ENCODE data around the gene SPON1.
"Not testable (repeated sequence)": the region's sequence is repeated elsewhere in the genome, so short reads cannot be mapped to it uniquely, and the experiment has no call there.

The SPON1 gene

DNA sequence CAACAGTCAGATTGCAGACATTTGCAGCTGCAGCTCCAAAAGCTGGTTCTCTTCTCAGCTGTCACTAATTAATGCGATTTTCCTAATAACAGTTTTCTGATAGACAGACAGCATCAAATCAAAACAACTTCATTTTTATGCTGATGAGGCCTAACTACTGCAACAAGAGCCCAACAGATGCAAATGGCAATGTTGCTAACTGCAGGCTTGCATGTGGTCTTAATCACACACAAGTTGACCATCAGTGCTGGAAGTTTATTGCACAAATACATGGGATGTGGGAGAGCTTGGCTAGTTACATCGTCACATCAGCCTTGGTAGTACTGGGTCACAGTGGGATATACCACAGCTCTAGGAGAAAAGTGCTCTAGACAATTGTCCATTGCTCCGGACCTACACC, 99.2 kb downstream of the SPON1 start:
- DNase-seq = no peak
- in situ Hi-C loops (cut with HindIII; ENCODE audit: low pct_ligation_motif_present, low pct_unique_long_range_greater_than_20kb, low sequenced_read_pairs) = no loop called here

DNA sequence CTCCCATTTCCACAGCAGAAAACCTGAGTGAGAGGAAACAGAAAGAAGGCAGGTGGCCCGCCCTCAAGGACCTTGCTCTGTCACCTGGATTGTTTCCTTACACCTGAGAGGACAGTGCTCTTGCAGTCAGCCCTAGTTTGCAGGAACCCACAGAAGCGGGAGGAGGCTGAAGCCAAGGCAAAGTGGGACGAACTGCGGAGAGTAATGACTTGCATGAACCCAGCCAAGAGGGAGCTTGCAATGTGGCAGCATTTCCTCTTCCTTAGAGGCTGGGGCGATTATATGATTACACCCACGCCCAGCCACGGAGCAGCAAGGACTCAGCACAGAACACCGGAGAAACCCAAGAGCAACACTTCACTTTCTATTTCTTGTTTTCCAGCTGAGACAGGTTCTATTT, 102.6 kb downstream of the SPON1 start:
- in situ Hi-C loops (cut with HindIII; ENCODE audit: low pct_ligation_motif_present, low pct_unique_long_range_greater_than_20kb, low sequenced_read_pairs) = no loop called here
- no peak for DNase-seq

DNA sequence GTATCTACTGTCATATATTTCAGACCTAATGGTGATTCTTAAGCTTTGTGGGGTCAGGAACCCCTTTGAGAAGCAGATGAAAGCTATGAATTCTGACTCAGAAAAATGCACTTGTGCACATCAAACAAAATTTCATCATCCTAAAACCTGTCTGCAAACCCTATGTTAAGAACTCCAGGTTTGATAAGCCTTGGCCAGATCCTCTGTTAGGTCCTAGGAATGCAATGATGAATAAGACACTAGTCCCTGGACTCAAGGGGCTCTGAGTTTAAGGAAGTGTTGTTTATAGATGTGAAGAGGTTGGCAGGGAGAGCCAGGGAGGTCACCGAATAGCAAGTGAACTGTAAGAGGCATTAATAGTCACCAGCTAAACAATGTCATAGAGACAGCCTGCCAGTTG, 103.2 kb downstream of the SPON1 start:
- no peak for DNase-seq
- in situ Hi-C loops (cut with HindIII; ENCODE audit: low pct_ligation_motif_present, low pct_unique_long_range_greater_than_20kb, low sequenced_read_pairs) = no loop called here

DNA sequence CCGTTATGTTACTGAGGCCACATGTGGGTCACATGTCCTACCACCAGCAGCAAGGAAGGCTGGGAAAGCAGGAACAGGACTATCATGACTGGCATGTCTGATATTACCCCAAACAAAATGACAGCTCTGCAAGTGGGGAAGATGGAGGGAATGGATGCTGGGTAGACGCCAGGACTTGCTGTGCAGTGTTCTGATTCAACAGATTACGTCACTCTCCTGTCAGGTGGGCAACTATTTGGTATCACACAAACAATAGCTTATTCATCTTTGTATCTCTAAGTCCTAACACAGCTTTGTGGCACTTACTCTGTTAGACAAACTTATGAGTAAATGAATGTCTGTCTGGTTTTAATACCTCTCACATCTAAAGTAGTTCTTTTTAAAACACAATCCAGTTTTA, 105.2 kb downstream of the SPON1 start:
- no peak for DNase-seq
- in situ Hi-C loops (cut with HindIII; ENCODE audit: low pct_ligation_motif_present, low pct_unique_long_range_greater_than_20kb, low sequenced_read_pairs) = no loop called here

DNA sequence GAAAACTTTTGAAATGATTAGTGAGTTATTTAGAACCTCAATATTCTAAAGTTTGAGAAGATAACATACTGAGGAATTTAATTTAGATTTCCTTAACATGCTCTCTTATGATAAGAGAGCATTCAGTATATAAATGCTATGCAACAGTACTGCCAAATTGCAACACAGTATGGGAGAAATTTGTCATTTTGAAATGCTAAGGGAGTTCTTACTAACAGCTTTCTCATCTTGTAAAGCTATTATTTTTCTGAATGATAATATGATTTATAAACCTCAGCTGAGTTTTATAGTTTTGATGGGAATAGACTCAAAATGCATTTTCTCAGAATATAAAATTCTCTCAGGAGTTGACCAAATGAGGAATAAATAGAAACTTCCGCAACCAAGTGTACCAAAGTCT, 108.4 kb downstream of the SPON1 start:
- DNase-seq = no peak
- in situ Hi-C loops (cut with HindIII; ENCODE audit: low pct_ligation_motif_present, low pct_unique_long_range_greater_than_20kb, low sequenced_read_pairs) = no loop called here

DNA sequence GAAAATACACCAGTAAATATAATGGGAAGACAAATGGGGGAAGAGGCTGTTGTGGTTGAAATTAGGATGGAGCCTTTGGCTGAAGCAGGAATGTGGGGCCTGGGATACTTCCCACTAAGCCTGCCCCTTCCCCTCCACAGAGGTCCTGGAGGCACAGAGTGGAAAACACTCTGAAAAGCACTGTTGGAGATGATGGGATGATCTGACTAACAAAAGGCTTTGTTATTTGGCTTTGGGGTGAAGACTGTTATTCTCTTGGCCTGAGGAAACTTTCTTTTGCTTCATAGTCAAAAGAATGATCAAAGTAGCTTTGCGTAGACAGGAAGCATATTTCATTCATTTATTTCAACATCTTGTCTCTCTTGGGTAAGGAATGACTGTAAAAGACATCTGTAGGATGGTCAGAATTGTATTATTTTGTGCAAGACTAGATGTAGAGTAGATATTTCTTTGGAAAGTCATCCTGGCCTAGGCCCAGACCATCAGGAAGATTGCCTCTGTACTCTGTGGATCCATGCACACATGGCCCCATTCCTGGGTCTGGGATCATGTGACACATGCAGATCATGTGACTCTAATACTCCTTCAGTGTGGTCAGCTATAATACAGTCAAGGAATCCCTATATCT, 111.4 kb downstream of the SPON1 start:
- DNase-seq = no peak
- in situ Hi-C loops (cut with HindIII; ENCODE audit: low pct_ligation_motif_present, low pct_unique_long_range_greater_than_20kb, low sequenced_read_pairs) = no loop called here

DNA sequence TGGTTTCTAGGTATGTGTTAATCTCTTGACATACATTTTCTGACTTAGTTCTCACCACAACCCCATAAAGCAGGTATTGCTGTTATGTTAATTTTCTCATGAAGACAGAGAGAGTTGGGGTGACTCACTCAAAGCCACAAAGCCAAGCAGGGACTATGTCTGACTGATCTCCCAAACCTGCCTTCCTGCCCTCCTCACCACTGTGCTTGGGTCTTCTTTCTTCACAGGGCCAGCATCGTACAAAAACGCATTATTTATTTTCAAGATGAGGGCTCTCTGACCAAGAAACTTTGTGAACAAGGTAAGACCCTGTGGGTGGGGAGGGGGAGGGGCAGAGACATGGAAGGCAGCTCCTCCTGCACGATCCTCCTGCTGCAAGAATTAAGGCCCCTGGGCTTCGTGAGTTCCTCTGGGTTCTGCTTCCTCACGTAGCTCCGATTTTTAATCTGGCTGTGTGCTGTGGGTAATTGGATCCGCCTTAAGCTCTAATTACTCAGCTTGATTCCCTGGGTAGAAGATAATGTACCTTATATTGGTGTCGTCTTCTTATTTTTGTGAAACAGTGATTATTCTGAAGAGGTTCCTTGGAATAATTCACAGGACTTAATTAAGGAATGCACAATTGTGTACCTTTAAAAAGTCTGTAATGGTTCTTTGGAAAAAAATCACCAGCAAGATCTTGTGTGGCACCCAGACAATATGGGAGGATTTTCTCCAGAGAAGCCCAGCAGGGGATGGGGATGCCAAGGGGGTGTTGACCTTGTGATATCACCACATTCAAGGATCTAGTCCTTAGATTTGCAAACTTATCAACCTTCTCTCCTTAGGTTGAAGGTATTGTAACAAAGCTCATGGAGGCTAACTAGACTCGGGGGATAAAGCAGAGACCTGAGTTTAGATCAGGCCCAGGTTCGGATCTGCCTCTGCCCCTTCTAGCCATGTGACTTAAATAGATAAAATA, 112.9 kb downstream of the SPON1 start:
- in situ Hi-C loops (cut with HindIII; ENCODE audit: low pct_ligation_motif_present, low pct_unique_long_range_greater_than_20kb, low sequenced_read_pairs) = no loop called here
- DNase-seq = no peak

DNA sequence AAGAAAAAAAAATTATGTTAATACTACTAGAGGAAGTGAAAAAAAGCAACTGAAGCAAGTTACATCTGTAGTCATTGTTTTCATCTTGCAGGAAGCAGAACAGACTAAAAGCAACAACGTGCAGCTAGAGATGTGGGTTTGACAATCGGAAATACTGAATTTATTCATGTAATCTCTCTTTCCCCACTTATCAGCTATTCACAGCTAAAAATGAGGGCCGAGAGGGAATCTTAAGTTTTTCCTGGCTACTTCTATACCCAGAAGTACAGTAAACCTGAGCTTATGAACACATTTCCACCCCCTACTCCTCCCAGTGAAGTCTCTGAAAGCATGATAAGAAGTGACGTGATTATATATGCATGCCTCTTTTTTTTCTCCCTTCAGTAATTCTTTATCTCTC, 116.5 kb downstream of the SPON1 start:
- DNase-seq = no peak
- in situ Hi-C loops (cut with HindIII; ENCODE audit: low pct_ligation_motif_present, low pct_unique_long_range_greater_than_20kb, low sequenced_read_pairs) = no loop called here

DNA sequence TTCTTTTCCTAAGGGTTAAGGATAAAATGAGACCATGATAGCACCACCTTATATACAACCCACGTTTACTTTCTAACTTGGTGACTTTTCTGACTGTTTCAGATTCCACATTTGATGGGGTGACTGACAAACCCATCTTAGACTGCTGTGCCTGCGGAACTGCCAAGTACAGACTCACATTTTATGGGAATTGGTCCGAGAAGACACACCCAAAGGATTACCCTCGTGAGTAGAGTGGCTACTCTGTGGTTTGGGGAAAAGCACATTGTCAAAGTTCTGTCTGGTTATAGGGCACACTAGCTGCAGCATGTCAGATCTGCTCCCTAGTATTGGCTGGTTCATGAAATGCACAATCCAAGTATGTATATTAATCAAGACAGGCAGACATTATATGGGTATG, 117.3 kb downstream of the SPON1 start:
- in situ Hi-C loops (cut with HindIII; ENCODE audit: low pct_ligation_motif_present, low pct_unique_long_range_greater_than_20kb, low sequenced_read_pairs) = no loop called here

DNA sequence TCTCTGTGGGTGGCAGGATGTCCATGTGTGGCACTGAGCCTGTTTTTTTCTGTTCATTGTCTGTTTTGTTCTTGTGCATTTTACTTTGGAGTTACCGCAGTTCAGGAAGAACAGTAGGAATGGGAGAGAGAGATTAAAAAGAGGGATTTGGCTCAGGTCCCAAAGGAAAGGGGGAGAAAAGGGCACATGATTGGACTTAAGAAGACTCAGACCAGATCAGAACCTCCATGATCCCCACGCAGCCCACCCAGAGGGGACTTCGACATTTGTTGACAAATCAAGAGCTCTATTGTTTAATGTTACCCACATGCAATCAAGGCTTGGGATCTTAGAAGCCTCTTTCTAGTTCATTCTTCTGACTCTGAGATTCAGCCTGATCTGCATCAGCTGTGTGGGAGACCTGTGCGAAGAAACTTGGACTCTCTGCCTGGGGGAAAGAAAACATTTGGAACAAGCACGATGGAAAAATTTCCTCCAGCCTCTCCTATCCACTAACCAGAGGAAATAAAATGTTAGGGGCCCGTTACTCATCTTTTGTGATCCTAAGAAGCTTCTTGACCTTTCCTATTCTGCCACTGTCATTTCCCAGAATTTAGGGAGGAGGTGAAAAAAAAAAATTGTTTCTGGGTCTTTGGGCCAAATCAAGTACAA, 119.2 kb downstream of the SPON1 start:
- in situ Hi-C loops (cut with HindIII; ENCODE audit: low pct_ligation_motif_present, low pct_unique_long_range_greater_than_20kb, low sequenced_read_pairs) = no loop called here
- DNase-seq = no peak

More for the DNA sequence above, 117.3 kb downstream of the SPON1 start:
- no peak for DNase-seq

DNA sequence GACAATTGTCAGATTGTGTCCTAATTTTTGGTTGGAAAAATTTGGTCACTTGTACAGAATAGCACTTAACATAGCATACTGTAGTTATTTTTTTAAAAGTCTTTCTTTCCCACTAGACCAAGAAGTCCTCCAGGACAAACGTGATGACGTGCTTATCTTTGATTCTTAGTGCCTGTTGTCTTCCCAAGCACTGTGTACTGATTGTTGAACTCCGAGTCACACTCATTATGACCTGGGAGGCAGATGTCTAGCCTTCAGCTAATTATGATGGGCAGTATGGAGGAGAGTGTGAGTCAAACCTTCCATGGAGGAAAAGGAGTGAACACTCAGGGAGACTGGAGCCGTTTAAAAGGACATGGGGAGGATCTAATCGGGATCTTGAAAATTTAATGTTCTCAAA, 119.8 kb downstream of the SPON1 start:
- no peak for DNase-seq
- in situ Hi-C loops (cut with HindIII; ENCODE audit: low pct_ligation_motif_present, low pct_unique_long_range_greater_than_20kb, low sequenced_read_pairs) = no loop called here

DNA sequence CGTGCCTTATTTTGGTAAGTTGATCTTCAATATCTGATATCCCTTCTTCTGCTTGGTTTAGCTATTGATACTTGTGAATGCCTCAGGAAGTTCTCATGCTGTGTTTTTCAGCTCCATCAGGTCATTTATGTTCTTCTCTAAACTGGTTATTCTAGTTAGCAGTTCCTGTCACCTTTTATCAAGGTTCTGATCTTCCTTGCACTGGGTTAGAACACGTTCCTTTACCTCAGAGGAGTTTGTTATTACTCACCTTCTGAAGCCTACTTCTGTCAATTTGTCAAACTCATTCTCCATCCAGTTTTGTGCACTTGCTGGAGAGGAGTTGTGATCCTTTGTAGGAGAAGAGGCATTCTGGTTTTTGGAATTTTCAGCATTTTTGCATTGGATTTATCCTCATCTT, 126.3 kb downstream of the SPON1 start:
- in situ Hi-C loops (cut with HindIII; ENCODE audit: low pct_ligation_motif_present, low pct_unique_long_range_greater_than_20kb, low sequenced_read_pairs) = not testable (repeated sequence)

DNA sequence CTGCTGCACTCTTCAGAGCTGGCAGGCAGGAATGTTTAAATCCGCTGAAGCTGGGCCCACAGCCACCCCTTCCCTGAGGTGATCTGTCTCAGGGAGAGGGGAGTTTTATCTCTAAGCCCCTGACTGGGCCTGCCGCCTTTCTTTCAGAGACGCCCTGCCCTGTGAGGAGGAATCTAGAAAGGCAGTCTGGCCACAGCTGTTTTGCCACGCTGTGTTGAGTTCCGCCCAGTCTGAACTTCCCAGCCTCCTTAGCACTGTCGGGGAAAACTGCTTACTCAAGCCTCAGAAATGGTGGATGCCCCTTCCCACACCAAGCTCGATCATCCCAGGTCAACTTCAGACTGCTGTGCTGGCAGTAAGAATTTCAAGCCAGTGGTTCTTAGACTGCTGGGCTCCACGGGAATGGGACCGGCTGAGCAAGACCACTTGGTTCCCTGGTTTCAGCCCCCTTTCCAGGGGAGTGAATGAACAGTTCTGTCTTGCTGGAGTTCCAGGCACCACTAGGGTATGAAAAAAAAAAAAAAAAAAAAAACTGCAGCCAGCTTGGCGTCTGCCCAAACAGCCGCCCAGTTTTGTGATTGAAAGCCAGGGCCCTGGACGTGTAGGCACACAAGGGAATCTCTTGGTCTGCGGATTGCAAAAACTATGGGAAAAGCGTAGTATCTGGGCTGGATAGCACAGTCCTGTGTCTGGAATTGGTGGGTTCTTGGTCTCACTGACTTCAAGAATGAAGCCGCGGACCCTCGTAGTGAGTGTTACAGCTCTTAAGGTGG, 127.4 kb downstream of the SPON1 start:
- in situ Hi-C loops (cut with HindIII; ENCODE audit: low pct_ligation_motif_present, low pct_unique_long_range_greater_than_20kb, low sequenced_read_pairs) = no loop called here
- DNase-seq = no peak

More for the DNA sequence above, 126.3 kb downstream of the SPON1 start:
- not testable (repeated sequence) for DNase-seq

DNA sequence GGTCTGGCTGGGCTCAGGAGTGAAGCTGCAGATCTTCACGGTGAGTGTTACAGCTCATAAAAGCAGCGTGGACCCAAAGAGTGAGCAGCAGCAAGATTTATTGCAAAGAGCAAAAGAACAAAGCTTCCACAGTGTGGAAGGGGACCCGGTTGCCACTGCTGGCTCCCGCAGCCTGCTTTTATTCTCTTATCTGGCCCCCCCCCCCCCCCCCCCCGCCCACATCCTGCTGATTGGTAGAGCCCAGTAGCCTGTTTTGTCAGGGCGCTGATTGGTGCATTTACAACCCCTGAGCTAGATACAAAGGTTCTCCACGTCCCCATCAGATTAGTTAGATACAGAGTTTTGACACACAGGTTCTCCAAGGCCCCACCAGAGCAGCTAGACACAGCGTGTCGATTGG, 128.1 kb downstream of the SPON1 start:
- in situ Hi-C loops (cut with HindIII; ENCODE audit: low pct_ligation_motif_present, low pct_unique_long_range_greater_than_20kb, low sequenced_read_pairs) = not testable (repeated sequence)

DNA sequence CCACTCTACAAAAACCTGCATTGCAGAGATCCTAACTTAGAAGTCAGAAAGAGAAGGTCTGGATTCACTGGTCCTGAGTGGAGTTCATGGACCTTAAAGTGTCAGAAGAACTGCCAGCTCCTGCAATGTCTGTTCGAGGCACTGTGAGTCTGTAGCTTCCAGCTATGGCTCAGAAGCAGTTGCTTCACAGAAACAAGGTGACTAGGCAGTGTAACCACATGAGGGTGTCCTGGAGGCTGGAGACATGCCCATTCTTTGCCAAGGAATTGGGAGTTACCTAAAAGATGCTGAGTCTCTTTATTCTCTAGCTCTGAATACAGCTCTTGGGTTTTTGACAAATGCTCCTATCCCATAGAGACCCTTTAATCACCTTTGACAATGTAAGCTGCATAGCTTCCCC, 130.5 kb downstream of the SPON1 start:
- in situ Hi-C loops (cut with HindIII; ENCODE audit: low pct_ligation_motif_present, low pct_unique_long_range_greater_than_20kb, low sequenced_read_pairs) = no loop called here
- DNase-seq = no peak

More for the DNA sequence above, 128.1 kb downstream of the SPON1 start:
- not testable (repeated sequence) for DNase-seq

DNA sequence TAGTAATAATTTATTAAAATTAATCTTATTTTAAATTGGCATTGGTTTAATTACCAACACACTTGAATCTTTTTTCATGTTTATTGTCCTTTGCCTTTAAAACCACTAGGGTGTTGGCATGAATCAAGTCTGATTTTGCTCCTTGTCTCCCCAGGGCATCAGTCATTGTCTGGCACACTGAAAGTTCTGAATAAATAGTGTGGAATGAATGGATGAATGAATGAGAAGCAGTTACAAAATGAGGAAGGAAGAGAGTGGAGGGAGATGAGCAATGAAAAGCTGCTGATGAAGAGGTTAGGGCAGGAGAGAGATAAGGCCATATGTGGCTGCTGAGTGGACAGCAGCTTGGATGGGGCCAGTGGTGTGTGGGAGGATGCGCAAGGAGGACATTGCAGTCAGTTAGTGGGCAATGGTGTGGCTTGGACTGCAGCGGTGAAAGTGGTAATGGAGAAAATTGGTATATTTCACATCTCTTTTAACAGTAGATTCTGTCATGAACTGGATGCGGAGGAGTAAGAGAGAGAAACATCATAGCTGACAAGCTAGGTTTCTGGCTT, 132.0 kb downstream of the SPON1 start:
- no peak for DNase-seq
- in situ Hi-C loops (cut with HindIII; ENCODE audit: low pct_ligation_motif_present, low pct_unique_long_range_greater_than_20kb, low sequenced_read_pairs) = no loop called here

DNA sequence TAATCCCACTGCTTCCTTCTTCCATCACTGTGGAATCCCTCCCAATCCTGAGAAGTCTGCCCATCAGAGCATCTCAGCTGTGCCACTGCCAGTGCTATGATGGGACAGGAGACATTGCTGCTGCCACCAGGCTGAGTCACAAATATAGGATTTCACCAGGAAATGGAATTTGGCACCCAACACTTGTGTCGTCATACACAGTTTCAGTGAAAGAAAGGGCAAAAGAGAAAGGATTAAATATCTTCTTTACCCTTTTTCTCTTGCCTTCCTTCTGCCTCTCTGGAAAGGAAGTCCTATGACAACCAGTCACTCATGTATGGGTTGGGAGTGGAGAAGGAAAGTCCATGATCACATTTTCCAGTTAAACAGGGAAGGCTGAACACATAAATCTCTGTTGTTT, 133.4 kb downstream of the SPON1 start:
- no peak for DNase-seq
- in situ Hi-C loops (cut with HindIII; ENCODE audit: low pct_ligation_motif_present, low pct_unique_long_range_greater_than_20kb, low sequenced_read_pairs) = no loop called here

DNA sequence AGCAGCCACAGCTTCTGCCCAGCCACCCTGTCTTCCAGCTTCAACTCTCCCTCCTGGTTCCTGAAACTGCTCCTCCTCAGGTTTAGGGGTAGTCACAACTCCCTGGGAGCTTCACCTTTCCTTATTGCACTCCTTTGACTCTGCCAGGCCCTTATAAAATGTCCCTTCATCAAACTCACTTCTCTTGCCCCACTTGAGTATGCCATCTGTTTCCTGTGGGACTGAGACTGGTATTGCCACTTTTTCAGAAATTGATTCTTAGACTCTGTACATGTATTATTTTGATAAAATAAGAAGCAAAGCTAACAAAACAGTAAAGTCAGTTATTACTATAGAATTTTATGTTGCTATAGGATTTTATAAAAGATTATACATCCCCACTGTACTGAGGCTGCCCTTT, 134.1 kb downstream of the SPON1 start:
- no peak for DNase-seq
- in situ Hi-C loops (cut with HindIII; ENCODE audit: low pct_ligation_motif_present, low pct_unique_long_range_greater_than_20kb, low sequenced_read_pairs) = no loop called here
